Transverse colon (tissue), 4 donors: ENCODE data around the gene NECAP2. TPM values are rescaled to one million over a fixed set of nuclear protein-coding genes. Genes with fewer than 3 reads are reported as not detected.

ENCODE experiments used
- DNase-seq: peaks from one replicate; pipeline ENCODE4 v3.0.0-alpha.2; 2019
- H3K27ac ChIP-seq, 4 donors: fragments of 200-600 bp; sonication (generic); 2 replicates each; pipeline ENCODE4 v1.5.1; 2016 to 2018; ENCODE audit warnings: inconsistent platforms in 4 of 4
- H3K27me3 ChIP-seq: fragments of 200-600 bp; sonication (generic); 2 replicates; pipeline ENCODE4 v1.5.1; 2017; ENCODE audit warnings: inconsistent platforms
- H3K36me3 ChIP-seq, 4 donors: fragments of 200-600 bp; sonication (generic); 2 replicates each; pipeline ENCODE4 v1.5.1; 2017 to 2019; ENCODE audit warnings: inconsistent platforms in 4 of 4
- H3K4me1 ChIP-seq, 4 donors: fragments of 200-600 bp; sonication (generic); 2 replicates each; pipeline ENCODE4 v1.5.1; 2017 to 2020; ENCODE audit warnings: inconsistent platforms in 4 of 4
- H3K4me3 ChIP-seq, 4 donors: fragments of 200-600 bp; sonication (generic); 1 replicate in 1 of 4; 2 replicates in 3 of 4; pipeline versions ENCODE4 v1.5.1 to v1.6.1; 2017 to 2019; ENCODE audit warnings: inconsistent platforms in 4 of 4
- H3K9me3 ChIP-seq, 2 donors: fragments of 200-600 bp; sonication (generic); 2 replicates each; pipeline ENCODE4 v1.5.1; 2017 to 2019; ENCODE audit warnings: inconsistent platforms in 2 of 2
- EP300 ChIP-seq: sonication (generic); formaldehyde crosslinking; IDR thresholded peaks from one replicate; pipeline ENCODE4 v1.6.1; 2017; ENCODE audit warnings: antibody characterized with exemption, low read depth
- POLR2A ChIP-seq: fragments of 450-650 bp; IDR thresholded peaks from one replicate; pipeline ENCODE4 v1.6.1; 2016; ENCODE audit warnings: antibody characterized with exemption, mild to moderate bottlenecking, moderate library complexity
- POLR2AphosphoS5 ChIP-seq, 3 donors: sonication (generic); formaldehyde crosslinking; IDR thresholded peaks; one replicate each; pipeline ENCODE4 v1.6.1; 2016; ENCODE audit warnings: antibody characterized with exemption in 3 of 3
- WGBS, 2 donors: methylation state at CpG; one replicate each; pipeline ENCODE4 v1.1.5; 2018; ENCODE audit warnings: low coverage in 1 of 2; 5-methylcytosine and 5-hydroxymethylcytosine counted together
- in situ Hi-C, 4 donors: fragments of 200-750 bp; cut with MboI; loops; one replicate each; pipeline versions ENCODE4 v1.15.0 to v1.15.1; 2017; ENCODE audit warnings: low sequenced_read_pairs in 3 of 4, low pct_ligation_motif_present in 1 of 4, low pct_unique_long_range_greater_than_20kb in 1 of 4
- intact Hi-C: fragments of 100-400 bp; cut with DNase I; formaldehyde crosslinking; loops from one replicate; pipeline ENCODE4 v1.15.1; 2023; ENCODE audit warnings: low total_unique reads
- total RNA-seq, 4 donors: library from RNA; depleted of rRNA; stranded (reverse); fragments of >200 nt; gene quantifications; one replicate each; pipeline ENCODE4 v1.1.0, GENCODE V29; 2016
- TF ChIP-seq, protein P1 (sequence below), 5 experiments: fragments of 200-600 bp in 3 of 5; fragments of 450-650 bp in 2 of 5; sonication (generic) in 3 of 5; IDR thresholded peaks; 1 replicate in 2 of 5; 2 replicates in 3 of 5; pipeline ENCODE4 v1.5.1; 2016 to 2017; ENCODE audit warnings: antibody characterized with exemption in 5 of 5, inconsistent platforms in 3 of 5, mild to moderate bottlenecking in 2 of 5, moderate library complexity in 1 of 5

The NECAP2 gene, protein sequence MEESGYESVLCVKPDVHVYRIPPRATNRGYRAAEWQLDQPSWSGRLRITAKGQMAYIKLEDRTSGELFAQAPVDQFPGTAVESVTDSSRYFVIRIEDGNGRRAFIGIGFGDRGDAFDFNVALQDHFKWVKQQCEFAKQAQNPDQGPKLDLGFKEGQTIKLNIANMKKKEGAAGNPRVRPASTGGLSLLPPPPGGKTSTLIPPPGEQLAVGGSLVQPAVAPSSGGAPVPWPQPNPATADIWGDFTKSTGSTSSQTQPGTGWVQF
- total RNA-seq = 10 to 100 TPM; 34.4 to 58.2 (median 52.4) TPM

DNA sequence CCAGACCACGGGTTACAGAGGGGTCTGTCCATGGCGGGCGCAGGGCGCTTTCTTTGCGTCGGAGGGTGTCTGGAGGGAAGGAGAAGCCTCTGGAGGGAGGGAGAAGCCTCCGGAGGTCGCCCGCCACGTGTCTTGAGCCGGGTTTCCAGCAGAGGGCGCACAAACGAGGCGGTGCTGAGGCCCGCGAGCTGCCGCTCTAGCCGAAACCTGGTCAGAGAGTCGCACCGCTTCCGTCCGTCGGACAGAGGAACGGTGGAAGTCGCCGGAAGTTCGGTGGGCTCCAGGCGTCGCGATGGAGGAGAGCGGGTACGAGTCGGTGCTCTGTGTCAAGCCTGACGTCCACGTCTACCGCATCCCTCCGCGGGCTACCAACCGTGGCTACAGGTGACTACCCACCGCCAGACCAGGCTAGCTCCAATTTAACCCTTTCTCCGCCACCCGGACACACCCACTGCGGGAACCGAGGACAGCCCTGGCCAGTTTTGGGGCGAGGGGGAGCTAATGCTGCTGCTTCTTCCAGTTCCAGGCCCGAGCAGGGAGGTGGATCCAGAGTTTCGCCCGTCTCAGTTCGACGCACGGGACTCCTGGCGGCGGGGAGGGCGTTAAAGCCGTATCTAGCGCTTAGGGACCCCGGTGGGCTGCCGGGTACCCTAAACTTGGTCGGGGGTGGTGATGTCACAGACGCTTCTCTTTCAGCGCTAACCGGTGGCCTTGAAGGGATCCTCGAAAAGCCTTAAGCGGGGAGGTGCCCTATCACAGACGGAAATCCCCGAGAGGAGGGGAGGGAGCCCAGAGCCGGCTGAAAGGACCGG lies at the start of gene NECAP2:
NECAP2 (plus strand) TSS at position 255 of the 812 bp plus-strand sequence; CDS start at position 293, 38 bp downstream.
- in situ Hi-C loops = no loop called here
- no peaks in the 10 kb centered on the region for H3K27me3 ChIP-seq
- peak; percentile 95 for DNase-seq
- H3K27ac ChIP-seq = peak within 1 kb of the TSS; percentile 85 to 89 (median 86)
- peaks cover 0 to 11% (median 0%) of the 10 kb centered on the region in 4 donors for H3K36me3 ChIP-seq
- H3K4me1 ChIP-seq = peaks cover 6 to 29% (median 22%) of the 10 kb centered on the region in 4 donors
- WGBS, 2 donors = 1% methylated on average over 53 of the region's 68 CpGs; no CpG with 5 or more reads in 1 of the 2 donors
- peak within 1 kb of the TSS; percentile 57 to 82 (median 72) for H3K4me3 ChIP-seq
- intact Hi-C loops = no loop called here
- peak; percentile 69 to 86 (median 84) for TF ChIP-seq POLR2AphosphoS5 (IDR thresholded peaks at IDR 0.05)
- no peak for TF ChIP-seq EP300
- peak; percentile 74 for TF ChIP-seq POLR2A
- TF ChIP-seq, protein P1, sequence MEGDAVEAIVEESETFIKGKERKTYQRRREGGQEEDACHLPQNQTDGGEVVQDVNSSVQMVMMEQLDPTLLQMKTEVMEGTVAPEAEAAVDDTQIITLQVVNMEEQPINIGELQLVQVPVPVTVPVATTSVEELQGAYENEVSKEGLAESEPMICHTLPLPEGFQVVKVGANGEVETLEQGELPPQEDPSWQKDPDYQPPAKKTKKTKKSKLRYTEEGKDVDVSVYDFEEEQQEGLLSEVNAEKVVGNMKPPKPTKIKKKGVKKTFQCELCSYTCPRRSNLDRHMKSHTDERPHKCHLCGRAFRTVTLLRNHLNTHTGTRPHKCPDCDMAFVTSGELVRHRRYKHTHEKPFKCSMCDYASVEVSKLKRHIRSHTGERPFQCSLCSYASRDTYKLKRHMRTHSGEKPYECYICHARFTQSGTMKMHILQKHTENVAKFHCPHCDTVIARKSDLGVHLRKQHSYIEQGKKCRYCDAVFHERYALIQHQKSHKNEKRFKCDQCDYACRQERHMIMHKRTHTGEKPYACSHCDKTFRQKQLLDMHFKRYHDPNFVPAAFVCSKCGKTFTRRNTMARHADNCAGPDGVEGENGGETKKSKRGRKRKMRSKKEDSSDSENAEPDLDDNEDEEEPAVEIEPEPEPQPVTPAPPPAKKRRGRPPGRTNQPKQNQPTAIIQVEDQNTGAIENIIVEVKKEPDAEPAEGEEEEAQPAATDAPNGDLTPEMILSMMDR (IDR thresholded peaks at IDR 0.05) = peak; percentile 83 to 90 (median 86)
- H3K9me3 ChIP-seq = no peaks in the 10 kb centered on the region

DNA sequence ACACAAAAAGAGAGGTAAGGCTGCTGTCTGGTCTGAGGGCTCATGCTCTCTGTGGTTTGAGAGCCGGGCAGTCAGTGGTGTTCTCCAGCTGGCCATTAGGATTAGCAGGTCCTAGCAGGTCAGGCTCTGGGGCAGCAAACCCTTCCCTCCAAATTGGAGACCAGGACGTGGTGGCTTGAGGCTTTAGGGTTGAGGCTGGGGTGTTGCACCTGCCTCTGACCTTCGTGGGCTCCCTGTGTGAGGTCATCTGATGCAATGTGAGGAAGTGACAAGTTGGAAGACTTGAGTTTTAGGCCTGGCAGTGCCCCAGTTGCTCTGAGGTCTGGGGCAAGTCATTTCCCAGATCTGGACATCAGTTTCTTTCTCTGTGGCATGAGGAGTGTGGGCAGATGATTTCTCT lies 49.1 kb upstream of the NECAP2 start:
- H3K4me3 ChIP-seq = no peak overlapping the region
- H3K36me3 ChIP-seq = peaks cover 0 to 9% (median 4%) of the 10 kb centered on the region in 4 donors
- no peaks in the 10 kb centered on the region for H3K27me3 ChIP-seq
- H3K27ac ChIP-seq = no peak overlapping the region
- no peaks in the 10 kb centered on the region for H3K9me3 ChIP-seq
- in situ Hi-C loops = no loop called here
- intact Hi-C loops = no loop called here
- WGBS, 2 donors = 51 to 100% methylated on average over 1 to 3 of the region's 3 CpGs
- TF ChIP-seq EP300 = no peak
- no peak for TF ChIP-seq POLR2AphosphoS5 (IDR thresholded peaks at IDR 0.05)
- TF ChIP-seq, protein P1 (IDR thresholded peaks at IDR 0.05) = no peak
- no peak for TF ChIP-seq POLR2A
- peaks cover 10 to 52% (median 35%) of the 10 kb centered on the region in 4 donors for H3K4me1 ChIP-seq
- no peak for DNase-seq

DNA sequence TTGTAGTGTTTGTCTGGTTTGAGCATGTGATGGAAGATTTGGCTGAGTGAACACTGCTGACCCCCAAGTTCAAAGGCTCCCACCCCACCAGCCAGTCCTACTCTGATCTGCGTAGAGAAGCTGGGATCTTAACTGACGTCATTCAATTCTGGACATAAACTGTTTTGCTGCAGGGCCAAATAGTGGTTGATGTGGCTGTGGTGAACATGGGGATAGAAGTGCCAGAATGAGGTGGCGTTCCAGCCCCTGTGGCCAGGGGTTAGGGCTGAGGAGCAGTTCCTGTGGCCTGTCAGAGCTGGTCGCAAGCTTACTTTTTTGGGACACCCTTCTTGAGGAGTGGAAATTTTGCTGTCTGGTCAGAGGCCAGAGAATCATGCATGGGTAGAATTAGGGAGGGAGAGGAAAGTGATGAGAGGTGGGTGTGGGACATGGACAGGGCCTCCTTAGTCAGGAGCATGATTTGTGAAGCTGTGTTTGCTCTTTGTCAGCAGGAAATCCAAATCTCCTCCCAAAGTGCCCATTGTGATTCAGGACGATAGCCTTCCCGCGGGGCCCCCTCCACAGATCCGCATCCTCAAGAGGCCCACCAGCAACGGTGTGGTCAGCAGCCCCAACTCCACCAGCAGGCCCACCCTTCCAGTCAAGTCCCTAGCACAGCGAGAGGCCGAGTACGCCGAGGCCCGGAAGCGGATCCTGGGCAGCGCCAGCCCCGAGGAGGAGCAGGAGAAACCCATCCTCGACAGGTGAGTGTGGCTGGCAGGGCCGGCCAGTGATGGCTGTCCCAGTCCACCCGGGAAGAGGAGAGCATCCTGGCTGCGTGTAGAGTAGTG lies 47.6 kb upstream of the NECAP2 start:
- Histone ChIP-seq H3K27ac (no peak overlapping the region), H3K4me1 (peaks cover 2 to 36% (median 22%) of the 10 kb centered on the region in 4 donors), H3K36me3 (peaks cover 0 to 9% (median 4%) of the 10 kb centered on the region in 4 donors), H3K4me3 (no peak overlapping the region), H3K27me3 (no peaks in the 10 kb centered on the region), H3K9me3 (no peaks in the 10 kb centered on the region)
- 88% methylated on average over 21 of the region's 21 CpGs; no CpG with 5 or more reads in 1 of the 2 donors for WGBS, 2 donors
- TF ChIP-seq POLR2AphosphoS5 (IDR thresholded peaks at IDR 0.05) (no peak), POLR2A (no peak), EP300 (no peak)
- TF ChIP-seq, protein P1 (IDR thresholded peaks at IDR 0.05) = no peak
- intact Hi-C loops = no loop called here
- no peak for DNase-seq
- in situ Hi-C loops = no loop called here
